ENCODE measurements around the gene DNMT3A. TPM values are rescaled to one million over a fixed set of nuclear protein-coding genes. Genes with fewer than 3 reads are reported as not detected.

Gene DNMT3A
- total RNA-seq, 1 experiment from 2014 or later, result 215 TPM

- Histone ChIP-seq H2BK5ac (ENCODE audit: insufficient read length, low read length) (no peak overlapping the region), H2AFZ (ENCODE audit: low read length) (no peak overlapping the region), H4K5ac (ENCODE audit: insufficient read length, low read depth, low read length) (no peak overlapping the region), H3T11ph (ENCODE audit: low read length) (no peak overlapping the region), H3K4me1 (ENCODE audit: insufficient read depth, low read length) (peaks cover 8% of the 10 kb centered on the region; the same call in 1 of the 2 replicates), H3K4ac (ENCODE audit: low read depth, low read length) (no peak overlapping the region), H2BK15ac (ENCODE audit: low read depth, low read length) (no peak overlapping the region), H3K79me2 (ENCODE audit: insufficient read depth, low read length) (no peaks in the 10 kb centered on the region), H3K9me3 (ENCODE audit: control insufficient read depth, low read depth, low read length) (no peaks in the 10 kb centered on the region), H4K20me1 (ENCODE audit: control insufficient read depth, insufficient read depth, insufficient read length) (no peaks in the 10 kb centered on the region), H3K27ac (ENCODE audit: insufficient read length, low read depth, low read length) (no peak overlapping the region), H3K9ac (ENCODE audit: extremely low read depth, insufficient read length, low read length) (no peak overlapping the region), H3K14ac (ENCODE audit: insufficient read depth, low read length) (no peak overlapping the region), H3K27me3 (ENCODE audit: insufficient read depth, low read length) (no peaks in the 10 kb centered on the region), H3K79me1 (ENCODE audit: insufficient read depth, low read depth, low read length, poor library complexity, severe bottlenecking) (no peaks in the 10 kb centered on the region), H4K8ac (replicated peaks; ENCODE audit: insufficient read length, low read depth, low read length) (no peak overlapping the region), H3K4me2 (ENCODE audit: insufficient read depth, insufficient read length, low read length) (no peak overlapping the region), H3K23ac (ENCODE audit: insufficient read length, low read depth, low read length) (no peak overlapping the region), H2BK20ac (ENCODE audit: low read depth, low read length, poor library complexity, severe bottlenecking) (no peak overlapping the region), H3K56ac (ENCODE audit: insufficient read length, low read depth, low read length) (no peak overlapping the region), H3K23me2 (ENCODE audit: insufficient read length, low read depth, low read length, poor library complexity, severe bottlenecking) (peaks cover 6% of the 10 kb centered on the region), H4K91ac (ENCODE audit: insufficient read length, low read depth, low read length) (no peak overlapping the region), H2BK120ac (ENCODE audit: low read depth, low read length, poor library complexity, severe bottlenecking) (no peak overlapping the region), H3K18ac (ENCODE audit: insufficient read length, low read depth, low read length) (no peak overlapping the region), H2BK12ac (ENCODE audit: insufficient read length, low read depth, low read length) (no peak overlapping the region), H2AK5ac (ENCODE audit: insufficient read length, low read length) (no peak overlapping the region)
- peaks cover 47 to 75% of the 10 kb centered on the region in 2 experiments for H3K4me1 Mint-ChIP-seq
- no peaks in the 10 kb centered on the region for H3K9me3 Mint-ChIP-seq
- 0 out of 5 replicates have a peak overlapping the region, but pooled peaks of 1 of the 2 experiments have one; percentile 48 for H3K4me3 Mint-ChIP-seq
- no CpG with 5 or more reads among the region's 23 CpGs for WGBS (ENCODE audit: extremely low coverage, insufficient read length, low lambda C conversion rate)
- H3K27me3 Mint-ChIP-seq (ENCODE audit: low read depth), result no peaks in the 10 kb centered on the region
- DNase-seq, result peak; percentile 60
- peaks cover 0 to 1% (median 0%) of the 10 kb centered on the region in 3 experiments; a peak in 3 of 7 replicates for H3K36me3 Mint-ChIP-seq (ENCODE audit: insufficient read depth in 1 of 3, low read depth in 3 of 3)
- H3K27ac Mint-ChIP-seq, result peak overlapping the region in 2 of 3 experiments; percentile 79 to 82; a peak in 4 of 7 replicates
- TF ChIP-seq CTCF (conservative IDR thresholded peaks at IDR 0.05), result no peak
These were observed 29.7 kb downstream of the DNMT3A start for GRCh38 chr2:25311865-25312575.

Data from H9 (cell line).